IgD-negative memory B cell (primary cell): ENCODE results near the gene IL16. TPM values are rescaled to one million over a fixed set of nuclear protein-coding genes. Genes with fewer than 3 reads are reported as not detected.

ENCODE experiments used
- H3K27ac Mint-ChIP-seq, 3 donors: one replicate each; pipeline ENCODE4 v1.8.0; 2020 to 2022; ENCODE audit warnings: mild to moderate bottlenecking in 3 of 3, mixed read lengths in 3 of 3, moderate library complexity in 1 of 3
- H3K27me3 Mint-ChIP-seq: one replicate; pipeline ENCODE4 v1.8.0; 2021; ENCODE audit warnings: mixed read lengths
- H3K36me3 Mint-ChIP-seq: one replicate; pipeline ENCODE4 v1.8.0; 2020; ENCODE audit warnings: mild to moderate bottlenecking, mixed read lengths
- H3K4me1 Mint-ChIP-seq, 3 donors: one replicate each; pipeline ENCODE4 v1.8.0; 2020 to 2022; ENCODE audit warnings: mixed read lengths in 3 of 3, mild to moderate bottlenecking in 1 of 3
- H3K4me3 Mint-ChIP-seq, 4 donors: one replicate each; pipeline ENCODE4 v1.8.0; 2020 to 2022; ENCODE audit warnings: mild to moderate bottlenecking in 4 of 4, mixed read lengths in 4 of 4, moderate library complexity in 3 of 4
- H3K9me3 Mint-ChIP-seq, 3 donors: one replicate each; pipeline ENCODE4 v1.8.0; 2020 to 2021; ENCODE audit warnings: mixed read lengths in 3 of 3, mild to moderate bottlenecking in 1 of 3
- polyA plus RNA-seq: library from polyadenylated mRNA; unstranded; fragments of 300-500 nt; fragmentation: Illumina TruSeq; gene quantifications from one replicate; pipeline ENCODE4 v1.2.3, GENCODE V29; 2021

IL16 gene
- polyA plus RNA-seq, 1 donor from 2014 or later = 301 TPM

DNA sequence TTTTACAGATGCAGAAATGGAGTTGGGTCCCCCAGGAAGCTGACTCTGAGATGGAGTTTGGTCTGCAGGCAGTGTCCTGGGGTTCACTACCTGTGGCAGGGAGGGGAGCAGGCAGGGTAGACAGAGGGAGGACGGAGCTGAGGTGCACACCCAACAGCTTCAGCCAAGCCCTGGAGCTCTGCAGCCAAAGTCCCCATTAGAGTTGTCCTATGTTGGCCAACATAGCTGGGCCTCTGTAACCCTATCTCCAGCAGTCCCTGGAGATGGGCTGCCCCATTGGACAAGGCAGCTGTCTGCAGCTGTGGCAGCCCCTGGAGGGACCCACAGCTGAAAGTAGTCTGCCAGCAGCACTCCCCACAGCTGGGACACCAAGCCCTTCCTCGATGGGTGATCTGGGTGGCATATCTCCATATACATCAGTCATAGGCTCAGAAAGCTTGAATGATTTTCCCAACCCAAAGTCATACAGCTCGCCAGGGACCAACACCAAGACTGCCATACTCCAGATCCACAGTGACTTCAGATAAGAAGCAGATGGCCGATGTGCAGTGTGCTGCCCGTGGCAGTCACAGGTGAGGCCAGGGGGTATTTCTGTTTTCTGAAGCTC is 95.3 kb downstream of the IL16 start:
- no peaks in the 10 kb centered on the region for H3K27me3 Mint-ChIP-seq
- peak overlapping the region; percentile 96 to 100 (median 98) for H3K4me3 Mint-ChIP-seq
- peaks cover 2% of the 10 kb centered on the region for H3K36me3 Mint-ChIP-seq
- H3K4me1 Mint-ChIP-seq = peaks cover 39 to 71% (median 60%) of the 10 kb centered on the region in 3 donors
- peak overlapping the region; percentile 96 to 100 (median 99) for H3K27ac Mint-ChIP-seq
- peaks cover 0 to 4% (median 1%) of the 10 kb centered on the region in 3 donors for H3K9me3 Mint-ChIP-seq

DNA sequence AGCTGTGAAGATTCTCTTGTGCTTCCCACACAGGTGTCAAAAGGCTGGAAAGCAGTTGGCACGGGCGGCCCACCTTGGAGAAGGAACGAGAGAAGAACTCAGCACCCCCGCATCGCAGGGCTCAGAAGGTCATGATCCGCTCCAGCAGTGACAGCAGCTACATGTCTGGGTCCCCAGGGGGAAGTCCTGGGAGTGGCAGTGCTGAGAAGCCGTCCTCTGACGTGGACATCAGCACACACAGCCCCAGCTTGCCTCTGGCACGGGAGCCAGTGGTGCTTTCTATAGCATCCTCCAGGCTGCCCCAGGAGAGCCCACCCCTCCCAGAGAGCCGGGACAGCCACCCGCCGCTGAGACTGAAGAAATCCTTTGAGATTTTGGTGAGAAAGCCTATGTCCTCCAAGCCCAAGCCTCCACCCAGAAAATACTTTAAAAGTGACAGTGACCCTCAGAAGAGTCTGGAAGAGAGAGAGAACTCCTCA is 95.9 kb downstream of the IL16 start:
- H3K27ac Mint-ChIP-seq = peak overlapping the region; percentile 96 to 100 (median 99)
- no peaks in the 10 kb centered on the region for H3K27me3 Mint-ChIP-seq
- H3K4me3 Mint-ChIP-seq = peak overlapping the region; percentile 96 to 100 (median 98)
- peaks cover 37 to 66% (median 57%) of the 10 kb centered on the region in 3 donors for H3K4me1 Mint-ChIP-seq
- peaks cover 0 to 4% (median 1%) of the 10 kb centered on the region in 3 donors for H3K9me3 Mint-ChIP-seq
- H3K36me3 Mint-ChIP-seq = peaks cover 5% of the 10 kb centered on the region

DNA sequence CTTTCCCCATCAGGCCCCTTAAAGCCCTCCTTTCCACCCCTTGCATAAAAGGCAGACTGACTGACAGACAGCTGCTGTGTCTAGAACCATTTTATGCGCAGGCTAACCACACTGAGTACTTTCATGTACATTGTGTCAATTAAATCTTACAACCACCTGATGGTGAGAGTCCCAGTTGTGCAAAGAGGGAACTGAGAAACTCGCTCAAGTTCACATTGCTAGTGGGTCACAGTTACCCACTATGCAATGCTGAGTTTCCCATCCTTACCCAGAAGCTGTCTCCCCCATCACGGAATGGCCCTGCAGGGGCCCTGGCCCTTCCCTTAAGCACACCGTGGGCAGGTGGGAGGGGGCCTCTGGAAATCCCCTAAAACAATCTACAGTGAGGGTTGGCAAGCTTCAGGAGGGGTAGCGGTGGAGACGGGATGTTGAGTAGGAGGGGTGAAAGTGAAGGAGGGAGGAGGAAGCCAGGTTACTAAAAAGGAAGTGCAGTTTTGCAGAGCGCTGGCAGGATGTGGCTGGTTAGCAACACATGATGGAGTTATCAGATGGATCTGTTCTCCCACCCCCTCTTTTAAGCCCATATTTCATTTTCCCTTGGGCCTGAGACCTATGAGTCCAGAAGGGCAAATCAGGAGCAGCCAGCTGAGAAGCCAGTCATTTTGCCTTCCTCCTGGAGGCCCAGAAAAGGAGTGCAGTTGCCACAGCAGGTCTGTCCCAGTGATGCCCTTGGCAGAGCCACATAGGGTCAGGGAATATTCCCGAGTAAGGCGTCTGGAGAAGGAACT is 97.2 kb downstream of the IL16 start:
- Mint-ChIP-seq H3K4me1 (peaks cover 26 to 53% (median 45%) of the 10 kb centered on the region in 3 donors), H3K9me3 (no peaks in the 10 kb centered on the region), H3K36me3 (peaks cover 5% of the 10 kb centered on the region), H3K4me3 (peak overlapping the region; percentile 96 to 100 (median 98)), H3K27me3 (no peaks in the 10 kb centered on the region), H3K27ac (peak overlapping the region; percentile 96 to 100 (median 99))

DNA sequence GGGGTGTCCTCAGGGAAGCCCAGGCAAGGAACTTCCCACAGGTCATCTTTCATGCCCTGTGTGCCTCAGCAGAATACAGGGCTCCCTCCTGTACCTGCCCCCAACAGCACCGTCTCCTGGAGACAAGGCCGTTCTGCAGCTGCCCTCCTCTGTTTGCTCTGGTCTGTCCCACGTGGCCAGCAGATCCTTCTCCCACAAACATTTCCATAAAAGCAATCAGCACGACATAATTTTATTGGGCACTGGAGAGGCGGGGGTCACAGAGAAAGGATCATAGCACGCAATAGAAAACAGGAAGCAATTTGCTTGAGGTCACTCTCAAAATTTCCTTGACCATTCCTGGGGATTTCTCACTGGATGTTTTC is 97.8 kb downstream of the IL16 start:
- Mint-ChIP-seq H3K4me3 (peak overlapping the region; percentile 96 to 100 (median 98)), H3K4me1 (peaks cover 26 to 52% (median 41%) of the 10 kb centered on the region in 3 donors), H3K27ac (peak overlapping the region; percentile 96 to 100 (median 99)), H3K9me3 (no peaks in the 10 kb centered on the region), H3K36me3 (peaks cover 7% of the 10 kb centered on the region), H3K27me3 (no peaks in the 10 kb centered on the region)

DNA sequence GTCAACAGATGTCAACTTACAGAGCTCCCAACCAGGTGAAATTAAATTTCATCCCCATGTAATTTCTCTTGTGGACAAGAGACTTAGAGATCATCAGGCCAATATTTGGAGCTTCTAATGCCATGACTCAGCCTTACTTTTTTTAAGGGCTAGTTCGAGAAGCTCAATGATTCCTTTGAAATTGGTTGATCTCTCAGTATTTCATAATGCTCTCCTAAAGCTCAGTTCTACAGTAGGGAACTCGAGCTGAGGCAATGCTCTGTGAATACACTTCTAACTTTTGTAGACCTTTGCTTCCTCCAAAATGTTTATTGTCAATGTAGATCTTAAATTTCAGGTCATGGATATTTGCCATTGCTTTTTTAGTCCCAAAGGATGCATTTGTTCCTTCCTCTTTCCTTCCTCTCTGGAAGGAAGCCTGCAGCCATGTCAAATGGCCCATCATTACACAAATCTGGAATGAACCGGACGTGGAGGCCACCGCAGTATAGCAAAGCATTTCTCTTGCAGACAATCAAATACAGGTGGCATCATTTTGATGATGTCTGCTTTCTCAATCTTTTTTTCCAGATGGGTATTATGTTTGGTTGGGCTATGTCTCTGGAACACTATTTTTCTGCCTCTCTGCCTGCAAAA is 98.9 kb downstream of the IL16 start:
- Mint-ChIP-seq H3K27ac (peak overlapping the region; percentile 96 to 100 (median 99)), H3K4me1 (peaks cover 22 to 48% (median 38%) of the 10 kb centered on the region in 3 donors), H3K27me3 (no peaks in the 10 kb centered on the region), H3K36me3 (peaks cover 12% of the 10 kb centered on the region), H3K4me3 (peak overlapping the region; percentile 96 to 100 (median 100)), H3K9me3 (no peaks in the 10 kb centered on the region)

DNA sequence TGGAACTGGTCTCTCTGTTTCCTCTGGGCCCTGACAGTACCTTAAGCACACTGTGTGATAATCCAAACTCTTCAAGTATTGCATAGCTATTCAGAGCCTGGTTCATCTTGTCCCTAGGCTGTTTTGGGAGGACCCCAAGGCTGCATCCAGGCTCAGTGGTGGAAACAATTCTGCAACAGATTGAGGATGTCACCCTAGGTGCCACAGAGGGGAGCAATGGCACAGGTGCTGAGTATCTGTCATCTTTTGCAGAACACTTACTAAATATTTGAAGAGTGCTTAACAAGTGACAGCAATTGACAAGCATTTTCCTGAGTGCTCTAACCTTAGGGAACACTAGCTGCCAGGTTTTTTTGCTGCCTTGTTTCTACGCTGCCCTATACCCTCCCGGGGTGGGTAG is 99.5 kb downstream of the IL16 start:
- Mint-ChIP-seq H3K27ac (peak overlapping the region; percentile 96 to 100 (median 99)), H3K9me3 (no peaks in the 10 kb centered on the region), H3K27me3 (no peaks in the 10 kb centered on the region), H3K36me3 (peaks cover 16% of the 10 kb centered on the region), H3K4me3 (peak overlapping the region; percentile 96 to 100 (median 100)), H3K4me1 (peaks cover 25 to 50% (median 38%) of the 10 kb centered on the region in 3 donors)

DNA sequence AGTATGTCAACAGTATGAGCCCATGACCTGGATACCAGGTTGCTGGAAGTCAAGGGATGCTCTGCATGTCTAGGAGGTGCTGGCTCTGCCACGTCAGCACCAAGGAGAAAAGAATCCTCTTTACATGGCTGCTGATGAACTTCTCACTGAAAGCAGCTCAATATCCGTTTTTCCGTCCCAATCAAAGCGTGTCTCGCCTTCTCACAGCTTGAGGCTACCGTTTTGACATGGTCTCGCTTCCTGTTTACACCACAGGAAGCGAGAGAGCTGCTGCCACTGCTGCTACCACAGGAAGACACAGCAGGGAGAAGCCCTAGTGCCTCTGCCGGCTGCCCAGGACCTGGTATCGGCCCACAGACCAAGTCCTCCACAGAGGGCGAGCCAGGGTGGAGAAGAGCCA is 100.0 kb downstream of the IL16 start:
- peaks cover 18% of the 10 kb centered on the region for H3K36me3 Mint-ChIP-seq
- peaks cover 30 to 50% (median 37%) of the 10 kb centered on the region in 3 donors for H3K4me1 Mint-ChIP-seq
- H3K27me3 Mint-ChIP-seq = no peaks in the 10 kb centered on the region
- H3K27ac Mint-ChIP-seq = peak overlapping the region; percentile 96 to 100 (median 99)
- H3K4me3 Mint-ChIP-seq = peak overlapping the region; percentile 96 to 100 (median 100)
- H3K9me3 Mint-ChIP-seq = no peaks in the 10 kb centered on the region

DNA sequence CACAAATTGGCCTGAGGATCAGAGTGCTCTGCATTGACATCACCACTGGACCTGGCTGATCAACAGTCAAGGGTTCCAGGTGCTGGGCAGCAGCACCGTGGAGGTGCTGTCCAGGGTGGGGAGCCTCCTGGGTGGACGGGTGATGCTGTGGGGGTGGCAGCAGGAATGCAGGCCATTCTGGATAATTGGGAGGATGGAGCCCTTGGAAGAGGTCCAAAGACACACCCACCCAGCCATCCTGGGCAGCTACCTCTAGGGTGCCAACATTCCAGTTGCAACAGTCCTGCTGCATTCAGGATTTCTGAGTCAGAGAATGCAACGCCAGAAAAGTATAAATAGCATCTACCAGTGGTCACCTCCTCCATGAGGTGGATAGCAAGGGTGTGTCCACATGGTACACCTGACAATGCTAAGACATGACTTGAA is 100.5 kb downstream of the IL16 start:
- H3K27me3 Mint-ChIP-seq = no peaks in the 10 kb centered on the region
- peaks cover 23% of the 10 kb centered on the region for H3K36me3 Mint-ChIP-seq
- H3K9me3 Mint-ChIP-seq = no peaks in the 10 kb centered on the region
- H3K4me3 Mint-ChIP-seq = peak overlapping the region; percentile 96 to 100 (median 100)
- peak overlapping the region; percentile 96 to 100 (median 99) for H3K27ac Mint-ChIP-seq
- H3K4me1 Mint-ChIP-seq = peaks cover 35 to 52% (median 40%) of the 10 kb centered on the region in 3 donors

DNA sequence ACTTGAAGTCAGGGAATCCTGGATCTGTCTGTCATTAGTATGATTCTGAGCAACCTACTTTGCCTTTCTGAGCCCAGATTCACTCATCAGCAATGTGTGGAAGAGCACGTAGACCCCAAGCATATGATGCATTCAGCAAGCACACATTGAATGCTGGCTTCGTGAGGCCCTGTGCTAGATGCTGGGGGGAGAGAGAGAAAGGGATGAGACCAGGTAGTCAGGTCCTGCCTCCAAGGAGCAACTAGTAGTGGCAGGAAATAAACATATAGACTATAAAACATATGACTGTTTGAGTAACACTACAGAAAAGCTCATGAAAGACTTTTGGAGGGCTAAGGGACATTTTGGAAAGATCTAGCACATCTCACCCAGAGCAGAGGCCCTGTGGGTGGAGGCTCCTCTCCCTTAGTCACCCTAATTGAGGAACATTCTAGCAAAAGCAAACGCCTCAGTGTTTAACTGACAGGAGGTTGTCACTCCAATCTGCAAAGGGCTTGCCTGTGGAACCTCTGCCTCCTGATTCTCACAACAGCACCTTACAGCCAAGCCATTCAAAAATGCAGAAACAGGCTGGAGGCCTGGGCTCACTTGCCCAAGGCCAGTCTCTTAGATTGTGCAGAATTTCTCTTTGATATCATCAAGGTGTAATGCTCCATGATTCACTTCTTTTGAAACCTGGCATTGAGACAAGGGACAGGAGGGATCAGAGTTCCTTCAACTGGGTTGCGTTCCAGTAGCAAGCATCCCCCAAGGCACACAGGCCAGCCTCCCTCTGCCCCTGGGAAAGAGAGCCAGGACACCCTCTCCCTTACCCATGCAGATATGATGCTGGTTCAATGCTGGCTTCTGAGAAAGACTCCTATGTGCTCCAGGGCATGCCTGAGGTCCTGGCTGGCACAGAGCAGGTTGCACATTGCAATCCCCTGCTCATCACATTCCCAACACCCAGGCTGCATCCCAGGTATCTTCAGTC is 101.2 kb downstream of the IL16 start:
- Mint-ChIP-seq H3K9me3 (no peaks in the 10 kb centered on the region), H3K36me3 (peaks cover 28% of the 10 kb centered on the region), H3K27me3 (peaks cover 2% of the 10 kb centered on the region), H3K4me1 (peaks cover 37 to 57% (median 43%) of the 10 kb centered on the region in 3 donors), H3K4me3 (peak overlapping the region; percentile 96 to 100 (median 100)), H3K27ac (peak overlapping the region; percentile 96 to 100 (median 99))

DNA sequence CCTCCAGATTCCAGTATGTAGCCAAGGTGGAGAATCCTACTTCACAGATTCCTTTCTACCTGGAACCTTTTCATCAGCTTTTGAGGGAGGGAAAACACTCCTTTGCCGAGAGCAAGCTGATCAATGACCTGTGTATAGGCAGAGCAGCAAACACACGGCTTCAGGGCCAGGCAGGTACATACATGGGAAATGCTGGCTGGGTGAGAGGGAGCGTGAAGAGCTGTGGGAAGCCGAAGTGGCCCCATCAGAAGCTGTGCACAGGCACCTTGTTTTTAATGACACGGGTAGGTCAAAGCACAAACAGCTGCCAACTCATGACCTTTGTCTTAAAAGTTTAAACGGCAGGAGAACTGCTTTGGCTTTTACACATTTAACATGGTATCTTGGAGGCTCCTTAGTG is 101.9 kb downstream of the IL16 start:
- Mint-ChIP-seq H3K4me1 (peaks cover 38 to 63% (median 48%) of the 10 kb centered on the region in 3 donors), H3K9me3 (no peaks in the 10 kb centered on the region), H3K36me3 (peaks cover 30% of the 10 kb centered on the region), H3K27ac (peak overlapping the region; percentile 96 to 99 (median 98)), H3K27me3 (peaks cover 2% of the 10 kb centered on the region), H3K4me3 (peak overlapping the region; percentile 96 to 100 (median 100))

DNA sequence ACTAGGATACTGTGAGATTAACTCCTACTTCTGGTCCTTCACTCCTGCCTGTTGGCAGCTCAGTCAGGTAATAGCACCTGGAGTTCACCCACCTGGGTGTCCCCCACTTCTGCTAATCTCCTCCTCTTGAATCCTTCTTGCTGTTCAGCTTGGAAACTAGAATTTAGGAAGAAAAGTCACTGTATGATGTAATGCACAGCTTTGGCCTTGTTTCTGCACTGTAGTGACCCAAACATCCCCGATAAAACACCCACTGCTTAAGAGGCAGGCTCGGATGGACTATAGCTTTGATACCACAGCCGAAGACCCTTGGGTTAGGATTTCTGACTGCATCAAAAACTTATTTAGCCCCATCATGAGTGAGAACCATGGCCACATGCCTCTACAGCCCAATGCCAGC is 102.5 kb downstream of the IL16 start:
- Mint-ChIP-seq H3K4me3 (peak overlapping the region; percentile 96 to 100 (median 100)), H3K36me3 (peaks cover 34% of the 10 kb centered on the region), H3K27me3 (peaks cover 2% of the 10 kb centered on the region), H3K9me3 (no peaks in the 10 kb centered on the region), H3K4me1 (peaks cover 38 to 65% (median 53%) of the 10 kb centered on the region in 3 donors), H3K27ac (peak overlapping the region; percentile 96 to 99 (median 98))

DNA sequence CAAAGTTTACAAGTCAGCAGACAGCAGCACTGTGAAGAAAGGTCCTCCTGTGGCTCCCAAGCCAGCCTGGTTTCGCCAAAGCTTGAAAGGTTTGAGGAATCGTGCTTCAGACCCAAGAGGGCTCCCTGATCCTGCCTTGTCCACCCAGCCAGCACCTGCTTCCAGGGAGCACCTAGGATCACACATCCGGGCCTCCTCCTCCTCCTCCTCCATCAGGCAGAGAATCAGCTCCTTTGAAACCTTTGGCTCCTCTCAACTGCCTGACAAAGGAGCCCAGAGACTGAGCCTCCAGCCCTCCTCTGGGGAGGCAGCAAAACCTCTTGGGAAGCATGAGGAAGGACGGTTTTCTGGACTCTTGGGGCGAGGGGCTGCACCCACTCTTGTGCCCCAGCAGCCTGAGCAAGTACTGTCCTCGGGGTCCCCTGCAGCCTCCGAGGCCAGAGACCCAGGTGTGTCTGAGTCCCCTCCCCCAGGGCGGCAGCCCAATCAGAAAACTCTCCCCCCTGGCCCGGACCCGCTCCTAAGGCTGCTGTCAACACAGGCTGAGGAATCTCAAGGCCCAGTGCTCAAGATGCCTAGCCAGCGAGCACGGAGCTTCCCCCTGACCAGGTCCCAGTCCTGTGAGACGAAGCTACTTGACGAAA is 103.1 kb downstream of the IL16 start:
- Mint-ChIP-seq H3K4me3 (peak overlapping the region; percentile 96 to 100 (median 100)), H3K4me1 (peaks cover 41 to 66% (median 55%) of the 10 kb centered on the region in 3 donors), H3K27me3 (peaks cover 2% of the 10 kb centered on the region), H3K27ac (peak overlapping the region; percentile 96 to 99 (median 98)), H3K36me3 (peaks cover 40% of the 10 kb centered on the region), H3K9me3 (no peaks in the 10 kb centered on the region)

DNA sequence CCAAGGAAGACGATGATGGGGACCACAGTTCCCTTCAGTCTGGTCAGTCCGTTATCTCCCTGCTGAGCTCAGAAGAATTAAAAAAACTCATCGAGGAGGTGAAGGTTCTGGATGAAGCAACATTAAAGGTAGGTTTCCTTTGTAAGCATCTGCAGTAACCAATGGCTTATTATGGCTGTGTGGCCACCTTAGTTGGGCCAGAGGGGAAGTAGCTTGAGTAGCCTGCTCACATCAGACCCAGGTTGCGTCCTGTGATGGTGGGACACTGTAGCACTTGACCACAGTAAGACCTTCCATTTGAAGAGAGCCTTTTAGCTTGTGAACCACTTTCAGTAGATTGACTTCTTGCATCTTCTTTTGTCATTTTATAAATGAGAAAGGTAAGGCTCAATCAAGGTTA is 104.7 kb downstream of the IL16 start:
- Mint-ChIP-seq H3K36me3 (peaks cover 42% of the 10 kb centered on the region), H3K27me3 (peaks cover 2% of the 10 kb centered on the region), H3K27ac (peak overlapping the region; percentile 96 to 98 (median 98)), H3K9me3 (no peaks in the 10 kb centered on the region), H3K4me1 (peaks cover 37 to 57% (median 49%) of the 10 kb centered on the region in 3 donors), H3K4me3 (peak overlapping the region; percentile 96 to 100 (median 100))
